Esophagus squamous epithelium (tissue), 5 donors: Measurements from ENCODE around the gene ANTXR1. TPM values are rescaled to one million over a fixed set of nuclear protein-coding genes. Genes with fewer than 3 reads are reported as not detected.
A peak's percentile ranks its signal among the peaks of the same experiment; 100 is the strongest.

ENCODE experiments used
- DNase-seq: peaks from one replicate; lab custom pipeline; 2025; lab: John Stamatoyannopoulos, UW
- H3K27ac ChIP-seq, 4 donors: fragments of 200-600 bp; sonication (generic); one replicate each; pipeline ENCODE4 v1.5.1; 2016 to 2019; ENCODE audit warnings: mild to moderate bottlenecking in 1 of 4
- H3K27me3 ChIP-seq, 4 donors: fragments of 200-600 bp; sonication (generic); 1 replicate in 3 of 4; 2 replicates in 1 of 4; pipeline versions ENCODE4 v1.5.1 to v1.6.0; 2017 to 2021; ENCODE audit warnings: antibody characterized with exemption in 1 of 4
- H3K36me3 ChIP-seq, 3 donors: fragments of 200-600 bp; sonication (generic); one replicate each; pipeline ENCODE4 v1.5.1; 2016 to 2019
- H3K4me1 ChIP-seq, 3 donors: fragments of 200-600 bp; sonication (generic); one replicate each; pipeline ENCODE4 v1.5.1; 2017 to 2019
- H3K4me3 ChIP-seq, 4 donors: fragments of 200-600 bp; sonication (generic); 1 replicate in 3 of 4; 2 replicates in 1 of 4; pipeline ENCODE4 v1.5.1; 2016 to 2019; ENCODE audit warnings: mild to moderate bottlenecking in 2 of 4, moderate library complexity in 1 of 4
- H3K9me3 ChIP-seq, 3 donors: fragments of 200-600 bp; sonication (generic); one replicate each; pipeline ENCODE4 v1.5.1; 2016 to 2019
- POLR2A ChIP-seq, 4 donors: fragments of 450-650 bp; IDR thresholded peaks; one replicate each; pipeline ENCODE4 v1.6.1; 2017; ENCODE audit warnings: antibody characterized with exemption in 4 of 4, mild to moderate bottlenecking in 4 of 4, moderate library complexity in 3 of 4
- whole genome bisulfite sequencing, 2 donors: methylation state at CpG; one replicate each; pipeline ENCODE4 v1.1.5; 2018; 5-methylcytosine and 5-hydroxymethylcytosine counted together
- intact Hi-C: fragments of 100-400 bp; cut with DNase I; formaldehyde crosslinking; loops from one replicate; pipeline ENCODE4 v1.15.0; 2022
- total RNA-seq, 4 donors: library from RNA; depleted of rRNA; stranded (reverse); fragments of >200 nt; gene quantifications; one replicate each; pipeline ENCODE4 v1.1.0, GENCODE V29; 2016
- TF ChIP-seq, protein P1 (sequence below), 6 experiments: fragments of 450-650 bp in 4 of 6; fragments of 200-600 bp in 2 of 6; sonication (generic) in 2 of 6; IDR thresholded peaks; one replicate each; pipeline ENCODE4 v1.5.1; 2016 to 2019; ENCODE audit warnings: antibody characterized with exemption in 6 of 6, mild to moderate bottlenecking in 4 of 6, moderate library complexity in 4 of 6
- donor health status: DM: yes; HTN: yes; CAD: no.

The ANTXR1 gene
- total RNA-seq, 4 donors from 2014 or later, result 7.8 to 50.9 (median 17.3) TPM

DNA sequence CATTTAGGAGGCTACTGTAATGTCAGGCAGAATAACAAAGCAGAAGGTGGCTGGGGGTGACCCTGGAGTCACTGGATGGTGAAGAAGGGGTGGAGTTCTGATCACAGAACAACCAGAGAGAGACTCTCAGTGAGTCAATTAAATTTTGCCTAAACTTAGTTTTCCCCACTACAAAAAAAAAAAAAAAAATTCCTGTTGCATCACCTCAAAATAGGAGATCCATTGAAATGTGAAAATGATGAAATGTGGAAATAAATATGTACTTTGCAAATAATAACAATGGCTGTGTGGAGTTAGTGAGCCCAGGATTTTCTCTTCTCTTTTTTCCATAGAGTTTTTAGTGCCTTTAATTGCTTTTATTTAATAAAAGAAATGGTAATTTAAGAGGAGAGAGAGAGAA is 208.5 kb downstream of the ANTXR1 start:
- no peak for DNase-seq
- intact Hi-C loops, result no loop called here
- Histone ChIP-seq H3K27me3 (no peaks in the 10 kb centered on the region), H3K9me3 (no peaks in the 10 kb centered on the region), H3K4me3 (no peak overlapping the region), H3K4me1 (peaks cover 0 to 29% (median 2%) of the 10 kb centered on the region in 3 donors), H3K36me3 (no peaks in the 10 kb centered on the region), H3K27ac (peak overlapping the region in 2 of 4 donors; percentile 19 to 61)
- TF ChIP-seq, protein P1, sequence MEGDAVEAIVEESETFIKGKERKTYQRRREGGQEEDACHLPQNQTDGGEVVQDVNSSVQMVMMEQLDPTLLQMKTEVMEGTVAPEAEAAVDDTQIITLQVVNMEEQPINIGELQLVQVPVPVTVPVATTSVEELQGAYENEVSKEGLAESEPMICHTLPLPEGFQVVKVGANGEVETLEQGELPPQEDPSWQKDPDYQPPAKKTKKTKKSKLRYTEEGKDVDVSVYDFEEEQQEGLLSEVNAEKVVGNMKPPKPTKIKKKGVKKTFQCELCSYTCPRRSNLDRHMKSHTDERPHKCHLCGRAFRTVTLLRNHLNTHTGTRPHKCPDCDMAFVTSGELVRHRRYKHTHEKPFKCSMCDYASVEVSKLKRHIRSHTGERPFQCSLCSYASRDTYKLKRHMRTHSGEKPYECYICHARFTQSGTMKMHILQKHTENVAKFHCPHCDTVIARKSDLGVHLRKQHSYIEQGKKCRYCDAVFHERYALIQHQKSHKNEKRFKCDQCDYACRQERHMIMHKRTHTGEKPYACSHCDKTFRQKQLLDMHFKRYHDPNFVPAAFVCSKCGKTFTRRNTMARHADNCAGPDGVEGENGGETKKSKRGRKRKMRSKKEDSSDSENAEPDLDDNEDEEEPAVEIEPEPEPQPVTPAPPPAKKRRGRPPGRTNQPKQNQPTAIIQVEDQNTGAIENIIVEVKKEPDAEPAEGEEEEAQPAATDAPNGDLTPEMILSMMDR (IDR thresholded peaks at IDR 0.05), result no peak

DNA sequence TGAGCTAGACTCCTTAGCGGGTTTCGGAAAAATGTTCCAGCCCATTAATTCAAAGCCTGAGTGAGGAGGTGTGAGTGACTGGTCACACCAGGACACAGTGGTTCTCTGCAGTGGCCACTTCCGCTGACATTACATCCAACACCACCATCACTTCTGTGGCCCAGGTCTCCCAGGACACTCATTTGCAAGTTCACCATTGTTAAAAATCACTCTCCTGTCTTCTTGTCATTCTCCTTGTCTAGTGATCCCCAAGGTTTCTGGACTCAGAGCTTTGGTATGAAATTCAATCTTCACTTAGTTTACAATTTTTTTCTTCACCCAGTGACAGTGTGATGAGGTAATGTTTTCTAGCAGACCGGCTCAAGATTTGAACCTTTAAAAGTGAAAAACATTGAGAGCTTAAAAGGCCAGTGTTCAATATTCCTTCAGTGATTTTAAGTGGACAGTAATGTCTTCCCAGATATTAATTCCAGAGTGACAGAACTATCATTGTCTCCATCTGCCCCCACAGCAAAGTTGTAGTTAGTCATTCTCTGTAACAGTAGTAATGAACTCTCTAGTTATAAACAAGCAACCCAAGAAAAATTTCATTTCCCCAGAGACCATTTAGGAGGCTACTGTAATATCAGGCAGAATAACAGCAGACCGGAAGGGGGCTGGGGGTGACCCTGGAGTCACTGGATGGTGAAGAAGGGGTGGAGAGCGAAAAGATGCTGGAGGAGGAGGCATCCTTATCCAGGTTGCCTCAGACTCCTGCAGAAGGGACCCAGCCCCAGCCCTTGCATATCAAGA is 209.2 kb downstream of the ANTXR1 start:
- no peaks in the 10 kb centered on the region for H3K36me3 ChIP-seq
- DNase-seq, result no peak
- H3K4me1 ChIP-seq, result peaks cover 0 to 23% (median 2%) of the 10 kb centered on the region in 3 donors
- H3K9me3 ChIP-seq, result no peaks in the 10 kb centered on the region
- H3K27me3 ChIP-seq, result no peaks in the 10 kb centered on the region
- TF ChIP-seq, protein P1 (IDR thresholded peaks at IDR 0.05), result no peak
- TF ChIP-seq POLR2A (IDR thresholded peaks at IDR 0.05), result no peak
- H3K27ac ChIP-seq, result peak overlapping the region in 3 of 4 donors; percentile 20 to 61 (median 37)
- 72 to 73% methylated on average over 6 of the region's 6 CpGs for WGBS, 2 donors
- intact Hi-C loops, result no loop called here
- no peak overlapping the region for H3K4me3 ChIP-seq

DNA sequence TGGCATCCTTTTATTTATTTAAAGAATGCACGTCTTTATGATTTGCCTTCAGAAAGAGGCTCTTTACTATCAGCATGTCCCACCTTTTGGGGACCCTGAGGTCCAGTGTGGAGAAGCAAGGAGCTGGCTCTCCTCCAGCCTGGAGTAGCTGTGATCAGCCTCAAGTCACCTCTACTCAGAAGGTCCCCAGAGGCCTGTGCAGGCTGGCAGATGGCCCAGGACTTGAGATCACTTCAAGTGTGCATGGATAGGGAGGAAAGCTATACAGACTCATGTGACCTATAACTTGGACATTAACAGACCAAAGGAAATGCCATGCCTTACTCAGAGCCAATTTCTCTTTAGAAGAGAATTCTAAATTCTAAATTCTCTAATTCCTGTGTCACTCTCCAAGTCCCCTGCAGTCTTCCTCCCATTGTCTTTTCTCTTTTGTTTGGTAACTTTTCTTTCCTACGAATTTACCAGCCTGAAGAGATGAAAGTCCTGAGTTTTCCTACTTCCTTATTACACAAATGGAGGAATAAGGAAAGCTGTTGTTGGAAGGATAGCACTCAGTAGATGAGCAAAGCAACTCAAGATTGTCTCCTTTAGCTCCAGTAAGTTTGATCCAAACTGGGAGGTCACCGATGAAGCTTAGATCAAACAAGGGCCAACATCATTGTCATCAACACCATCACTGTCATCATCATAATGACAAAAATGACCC is 210.1 kb downstream of the ANTXR1 start:
- no peaks in the 10 kb centered on the region for H3K27me3 ChIP-seq
- TF ChIP-seq, protein P1 (IDR thresholded peaks at IDR 0.05), result no peak
- no peak for TF ChIP-seq POLR2A (IDR thresholded peaks at IDR 0.05)
- H3K4me1 ChIP-seq, result peaks cover 0 to 17% (median 2%) of the 10 kb centered on the region in 3 donors
- 72 to 73% methylated on average over 3 of the region's 3 CpGs for WGBS, 2 donors
- H3K9me3 ChIP-seq, result no peaks in the 10 kb centered on the region
- peak overlapping the region in 1 of 4 donors; percentile 61 for H3K27ac ChIP-seq
- no peaks in the 10 kb centered on the region for H3K36me3 ChIP-seq
- intact Hi-C loops, result no loop called here
- no peak overlapping the region for H3K4me3 ChIP-seq
- DNase-seq, result no peak

DNA sequence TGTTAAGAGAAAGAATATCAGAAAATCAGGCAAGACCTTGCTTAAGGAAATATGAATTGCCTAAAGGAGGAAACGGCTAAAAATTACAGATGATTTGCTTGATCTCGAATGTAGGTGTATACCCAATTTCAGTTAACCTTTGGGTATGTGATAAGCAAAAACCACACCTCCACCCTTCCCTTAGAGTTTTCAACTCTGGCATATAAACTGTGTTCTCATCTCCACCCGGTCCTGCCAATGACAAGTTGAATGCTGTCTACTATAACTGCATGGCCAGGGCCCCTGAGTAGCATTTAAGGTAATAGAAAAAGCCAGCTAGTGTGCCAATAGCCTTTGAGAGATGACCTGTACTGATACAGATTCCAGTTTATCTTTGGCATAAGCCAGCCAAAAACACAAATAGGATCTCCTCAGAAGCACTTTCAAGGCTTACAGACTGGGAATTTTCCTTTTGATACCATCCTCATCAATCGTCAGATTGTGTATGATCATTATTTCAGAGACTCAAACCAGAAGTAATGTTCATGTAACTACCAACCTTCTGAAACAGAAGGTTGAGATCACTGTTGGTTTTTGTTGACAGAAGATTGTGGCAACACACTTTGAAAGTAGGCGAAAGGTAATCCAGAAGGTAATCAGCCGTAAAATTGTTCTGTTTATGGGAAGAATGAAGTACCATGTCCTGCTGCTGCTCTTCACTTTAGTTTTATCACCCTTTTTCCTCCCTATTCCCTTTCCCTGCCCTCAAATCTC is 211.0 kb downstream of the ANTXR1 start:
- no peaks in the 10 kb centered on the region for H3K9me3 ChIP-seq
- no peak overlapping the region for H3K4me3 ChIP-seq
- TF ChIP-seq POLR2A (IDR thresholded peaks at IDR 0.05), result no peak
- TF ChIP-seq, protein P1 (IDR thresholded peaks at IDR 0.05), result no peak
- H3K27ac ChIP-seq, result no peak overlapping the region
- intact Hi-C loops, result no loop called here
- 89 to 90% methylated on average over 6 of the region's 6 CpGs for WGBS, 2 donors
- peaks cover 0 to 17% (median 2%) of the 10 kb centered on the region in 3 donors for H3K4me1 ChIP-seq
- no peaks in the 10 kb centered on the region for H3K27me3 ChIP-seq
- DNase-seq, result no peak
- H3K36me3 ChIP-seq, result no peaks in the 10 kb centered on the region
